ENCODE measurements around the gene SLC16A10.

DNA sequence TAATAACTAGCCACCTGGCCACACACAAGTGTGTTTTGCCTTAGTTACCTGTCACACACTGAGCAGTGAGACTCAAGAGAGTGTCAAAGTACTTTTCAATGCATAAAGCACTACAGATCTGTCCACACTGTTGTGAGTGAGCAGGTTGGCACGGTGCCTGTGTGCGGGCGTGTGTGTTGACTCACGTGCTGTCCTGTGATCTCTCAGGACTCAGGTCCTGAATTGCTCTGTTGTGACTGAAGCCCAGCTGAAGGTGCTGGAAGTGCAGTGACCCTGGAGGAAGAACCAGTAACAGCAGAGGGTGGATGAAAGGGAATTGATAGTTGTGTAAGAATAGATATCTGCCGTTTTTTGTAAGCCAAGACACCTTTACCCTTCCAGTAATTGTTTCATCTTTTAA is 18.3 kb downstream of the SLC16A10 start:
- TF ChIP-seq, protein P1, sequence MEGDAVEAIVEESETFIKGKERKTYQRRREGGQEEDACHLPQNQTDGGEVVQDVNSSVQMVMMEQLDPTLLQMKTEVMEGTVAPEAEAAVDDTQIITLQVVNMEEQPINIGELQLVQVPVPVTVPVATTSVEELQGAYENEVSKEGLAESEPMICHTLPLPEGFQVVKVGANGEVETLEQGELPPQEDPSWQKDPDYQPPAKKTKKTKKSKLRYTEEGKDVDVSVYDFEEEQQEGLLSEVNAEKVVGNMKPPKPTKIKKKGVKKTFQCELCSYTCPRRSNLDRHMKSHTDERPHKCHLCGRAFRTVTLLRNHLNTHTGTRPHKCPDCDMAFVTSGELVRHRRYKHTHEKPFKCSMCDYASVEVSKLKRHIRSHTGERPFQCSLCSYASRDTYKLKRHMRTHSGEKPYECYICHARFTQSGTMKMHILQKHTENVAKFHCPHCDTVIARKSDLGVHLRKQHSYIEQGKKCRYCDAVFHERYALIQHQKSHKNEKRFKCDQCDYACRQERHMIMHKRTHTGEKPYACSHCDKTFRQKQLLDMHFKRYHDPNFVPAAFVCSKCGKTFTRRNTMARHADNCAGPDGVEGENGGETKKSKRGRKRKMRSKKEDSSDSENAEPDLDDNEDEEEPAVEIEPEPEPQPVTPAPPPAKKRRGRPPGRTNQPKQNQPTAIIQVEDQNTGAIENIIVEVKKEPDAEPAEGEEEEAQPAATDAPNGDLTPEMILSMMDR (IDR thresholded peaks at IDR 0.05; ENCODE audit: poor library complexity) = no peak
- TF ChIP-seq EZH2phosphoT487 (IDR thresholded peaks at IDR 0.05; ENCODE audit: low read depth, severe bottlenecking, unreplicated experiment) = no peak
